ENCODE data around the gene CCS.

CCS gene

GRCh38 chr11:66568124-66568916 is 24.7 kb upstream of the CCS start, which contains the start of gene CTSF:
Gene CTSF (minus strand): TSS chr11:66568606. CDS start chr11:66568486, 120 bp downstream.
- DNase-seq (ENCODE audit: low read depth): peak; percentile 76
- TF ChIP-seq CTCF (IDR thresholded peaks at IDR 0.05; ENCODE audit: insufficient read depth, low read depth, low read length, missing control alignments): no peak
- peak within 1 kb of the TSS; percentile 38 for H3K4me3 ChIP-seq (ENCODE audit: low read length)

GRCh38 chr11:66569076-66569475 is 23.9 kb upstream of the CCS start:
- TF ChIP-seq CTCF (IDR thresholded peaks at IDR 0.05; ENCODE audit: insufficient read depth, low read depth, low read length, missing control alignments): no peak
- H3K4me3 ChIP-seq (ENCODE audit: low read length): no peak overlapping the region
- DNase-seq (ENCODE audit: low read depth): no peak

- no peak for TF ChIP-seq CTCF (IDR thresholded peaks at IDR 0.05; ENCODE audit: insufficient read depth, low read depth, low read length, missing control alignments)
- no peak overlapping the region for H3K4me3 ChIP-seq (ENCODE audit: low read length)
- no peak for DNase-seq (ENCODE audit: low read depth)
These were observed 22.7 kb upstream of the CCS start for GRCh38 chr11:66570079-66570849.

- DNase-seq (ENCODE audit: low read depth): no peak
- TF ChIP-seq CTCF (IDR thresholded peaks at IDR 0.05; ENCODE audit: insufficient read depth, low read depth, low read length, missing control alignments): no peak
- H3K4me3 ChIP-seq (ENCODE audit: low read length): no peak overlapping the region
These were observed 22.2 kb upstream of the CCS start for GRCh38 chr11:66570850-66571180.

- H3K4me3 ChIP-seq (ENCODE audit: low read length): no peak overlapping the region
- peak; percentile 76 for TF ChIP-seq CTCF (IDR thresholded peaks at IDR 0.05; ENCODE audit: insufficient read depth, low read depth, low read length, missing control alignments)
These were observed 13.9 kb upstream of the CCS start for GRCh38 chr11:66579017-66579606.

GRCh38 chr11:66580803-66581202 is 12.2 kb upstream of the CCS start:
- no peak for TF ChIP-seq CTCF (IDR thresholded peaks at IDR 0.05; ENCODE audit: insufficient read depth, low read depth, low read length, missing control alignments)
- H3K4me3 ChIP-seq (ENCODE audit: low read length): no peak overlapping the region
- DNase-seq (ENCODE audit: low read depth): peak; percentile 9

More at GRCh38 chr11:66579017-66579606, 13.9 kb upstream of the CCS start:
- peak; percentile 74 for DNase-seq (ENCODE audit: low read depth)

Measured in epithelial cell of esophagus (primary cell).